PC-9 (cell line): ENCODE results near the gene TRIB2.

Source experiments
- EZH2 ChIP-seq: fragments of 200-600 bp; sonication (generic); IDR thresholded peaks from 2 replicates; pipeline ENCODE4 v1.8.0; 2017; ENCODE audit warnings: antibody characterized with exemption, low read depth
- TF ChIP-seq, protein P1 (sequence below): fragments of 200-600 bp; sonication (generic); conservative IDR thresholded peaks from 2 replicates; pipeline ENCODE4 v1.6.1; 2017; ENCODE audit warnings: mixed run types, antibody characterized with exemption, mild to moderate bottlenecking, moderate library complexity

DNA sequence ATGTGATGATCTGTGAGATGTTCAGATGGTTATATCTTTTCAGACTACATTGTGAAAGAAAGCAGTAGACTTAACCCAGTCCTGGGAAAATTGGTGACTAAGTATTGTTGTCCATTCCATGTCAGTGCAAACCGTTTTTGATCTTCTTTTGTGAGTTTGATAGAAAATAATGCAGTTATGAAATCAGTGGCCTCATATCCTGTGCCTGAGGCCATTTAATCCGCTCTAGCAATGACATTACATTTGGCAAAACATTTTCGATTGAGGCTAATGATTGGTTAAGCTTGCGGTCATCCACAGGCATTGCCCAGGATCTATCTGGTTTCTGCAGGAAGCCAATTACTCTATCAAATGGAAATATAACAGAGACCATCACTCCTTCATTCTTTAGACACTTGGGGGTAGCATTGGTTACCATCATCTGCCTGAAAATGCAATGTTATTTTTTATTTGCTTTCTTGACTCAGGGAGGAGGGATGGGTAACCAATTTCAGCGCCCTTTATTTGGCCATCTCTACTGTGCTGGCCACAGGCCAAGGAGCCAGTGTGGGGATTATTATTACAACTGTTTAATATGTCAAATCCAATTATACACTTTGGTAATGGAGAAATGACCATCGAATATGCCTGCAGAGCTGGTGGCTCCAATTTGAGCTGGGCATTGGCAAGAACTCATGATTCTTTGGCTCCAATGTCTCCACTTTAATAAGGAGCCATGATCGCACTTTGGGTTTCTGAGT is 33.6 kb downstream of the TRIB2 start:
- TF ChIP-seq, protein P1, sequence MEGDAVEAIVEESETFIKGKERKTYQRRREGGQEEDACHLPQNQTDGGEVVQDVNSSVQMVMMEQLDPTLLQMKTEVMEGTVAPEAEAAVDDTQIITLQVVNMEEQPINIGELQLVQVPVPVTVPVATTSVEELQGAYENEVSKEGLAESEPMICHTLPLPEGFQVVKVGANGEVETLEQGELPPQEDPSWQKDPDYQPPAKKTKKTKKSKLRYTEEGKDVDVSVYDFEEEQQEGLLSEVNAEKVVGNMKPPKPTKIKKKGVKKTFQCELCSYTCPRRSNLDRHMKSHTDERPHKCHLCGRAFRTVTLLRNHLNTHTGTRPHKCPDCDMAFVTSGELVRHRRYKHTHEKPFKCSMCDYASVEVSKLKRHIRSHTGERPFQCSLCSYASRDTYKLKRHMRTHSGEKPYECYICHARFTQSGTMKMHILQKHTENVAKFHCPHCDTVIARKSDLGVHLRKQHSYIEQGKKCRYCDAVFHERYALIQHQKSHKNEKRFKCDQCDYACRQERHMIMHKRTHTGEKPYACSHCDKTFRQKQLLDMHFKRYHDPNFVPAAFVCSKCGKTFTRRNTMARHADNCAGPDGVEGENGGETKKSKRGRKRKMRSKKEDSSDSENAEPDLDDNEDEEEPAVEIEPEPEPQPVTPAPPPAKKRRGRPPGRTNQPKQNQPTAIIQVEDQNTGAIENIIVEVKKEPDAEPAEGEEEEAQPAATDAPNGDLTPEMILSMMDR, result no peak
- no peak for TF ChIP-seq EZH2
